DMS153 (cell line): ENCODE measurements around the gene TMUB1.

Source experiments
- DNase-seq: peaks from one replicate; lab custom pipeline; 2025; lab: John Stamatoyannopoulos, UW

TMUB1 gene

DNA sequence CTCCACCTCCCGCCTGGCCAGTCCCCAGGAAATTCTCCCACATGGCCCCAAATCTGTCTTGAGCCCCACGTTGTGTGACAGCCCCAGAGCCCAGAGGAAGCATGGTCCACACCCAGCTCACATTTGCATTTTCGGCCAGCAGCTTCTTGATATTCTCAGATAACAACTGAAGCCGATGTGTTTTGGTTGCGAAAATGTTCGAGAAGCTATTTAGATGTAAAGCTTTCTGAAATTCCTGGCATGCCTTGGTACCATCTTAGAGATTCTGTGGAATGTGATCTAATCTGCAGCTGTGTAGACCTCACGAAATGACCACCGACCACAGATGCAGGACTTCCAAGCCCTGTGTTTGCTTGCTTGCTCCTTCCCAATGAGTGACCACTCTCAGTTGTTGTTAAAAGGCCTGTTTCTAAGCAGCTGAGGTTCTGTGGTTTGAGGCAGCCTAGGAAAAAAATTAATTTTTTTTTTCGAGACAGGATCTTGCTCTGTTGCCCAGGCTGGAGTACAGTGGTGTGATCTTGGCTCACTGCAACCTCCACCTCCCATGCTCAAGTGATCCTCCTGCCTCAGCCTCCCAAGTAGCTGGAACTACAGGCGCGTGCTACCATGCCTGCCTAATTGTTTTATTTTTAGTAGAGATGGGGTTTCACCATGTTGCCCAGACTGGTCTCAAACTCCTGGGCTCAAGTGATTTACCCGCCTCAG lies 15.1 kb downstream of the TMUB1 start:
- DNase-seq = no peak

DNA sequence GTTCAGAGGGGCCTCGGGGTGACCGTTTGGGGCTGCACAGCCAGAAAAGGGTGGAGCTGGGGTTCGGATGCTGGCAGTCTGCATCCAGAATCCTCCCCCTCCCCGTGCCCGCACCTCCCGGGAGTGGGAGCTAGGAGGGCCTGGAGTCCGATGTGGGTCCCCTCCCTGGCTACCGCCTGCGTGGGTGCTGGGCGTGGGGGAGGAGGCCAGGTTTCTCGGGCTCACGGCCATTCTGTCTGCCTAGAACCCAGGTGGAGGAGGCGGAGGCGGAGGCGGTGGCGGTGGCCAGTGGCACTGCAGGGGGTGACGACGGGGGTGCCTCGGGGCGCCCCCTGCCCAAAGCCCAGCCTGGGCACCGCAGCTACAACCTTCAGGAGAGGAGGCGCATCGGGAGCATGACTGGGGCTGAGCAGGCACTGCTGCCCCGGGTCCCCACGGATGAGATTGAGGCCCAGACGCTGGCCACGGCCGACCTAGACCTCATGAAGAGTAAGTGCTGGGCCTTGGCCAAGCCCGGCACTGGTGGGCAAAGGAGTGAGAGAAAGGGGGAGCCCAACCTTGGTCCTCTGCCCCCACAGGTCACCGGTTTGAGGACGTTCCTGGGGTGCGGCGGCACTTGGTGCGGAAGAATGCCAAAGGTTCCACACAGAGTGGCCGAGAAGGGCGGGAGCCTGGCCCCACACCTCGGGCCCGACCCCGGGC lies 16.9 kb downstream of the TMUB1 start:
- no peak for DNase-seq

DNA sequence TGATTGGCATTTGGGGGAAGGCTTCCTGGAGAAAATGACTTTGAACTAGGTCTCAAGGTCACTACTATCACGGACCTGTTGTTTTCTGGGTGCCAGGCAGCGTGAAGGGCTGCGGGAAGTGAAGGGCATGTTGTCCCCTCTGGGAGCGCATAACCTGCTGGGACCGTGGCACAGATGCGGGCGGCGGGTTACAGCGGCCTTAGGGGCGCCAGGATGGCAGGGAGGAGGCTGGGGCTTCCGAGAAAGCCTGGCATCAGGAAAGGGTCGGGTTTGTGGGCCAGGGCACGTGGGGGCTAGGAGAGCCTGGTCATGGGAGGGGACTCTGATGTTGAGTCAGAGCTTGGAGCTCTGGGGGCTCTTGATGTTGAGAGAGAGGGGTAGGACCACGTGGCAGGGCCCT lies 17.8 kb downstream of the TMUB1 start:
- no peak for DNase-seq

DNA sequence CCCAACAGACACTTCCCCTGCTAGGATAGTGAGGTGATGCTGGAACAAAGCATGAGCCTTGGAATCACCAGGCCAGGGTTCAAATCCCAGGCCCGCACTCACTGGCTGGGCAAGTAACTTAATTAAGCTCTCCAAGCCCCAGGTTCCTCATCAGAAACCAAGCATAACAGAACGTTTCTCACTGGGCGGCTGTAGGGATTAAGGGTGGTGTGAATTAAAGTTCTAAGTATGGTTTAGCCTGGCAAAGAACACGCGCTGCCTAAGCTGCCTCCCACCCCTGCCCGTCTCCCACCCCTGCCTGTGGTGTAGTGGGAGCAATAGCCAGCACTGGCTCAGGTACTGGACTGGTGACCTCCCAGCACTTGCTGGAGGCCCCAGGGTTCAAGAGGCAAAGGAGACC lies 18.3 kb downstream of the TMUB1 start:
- DNase-seq = no peak

DNA sequence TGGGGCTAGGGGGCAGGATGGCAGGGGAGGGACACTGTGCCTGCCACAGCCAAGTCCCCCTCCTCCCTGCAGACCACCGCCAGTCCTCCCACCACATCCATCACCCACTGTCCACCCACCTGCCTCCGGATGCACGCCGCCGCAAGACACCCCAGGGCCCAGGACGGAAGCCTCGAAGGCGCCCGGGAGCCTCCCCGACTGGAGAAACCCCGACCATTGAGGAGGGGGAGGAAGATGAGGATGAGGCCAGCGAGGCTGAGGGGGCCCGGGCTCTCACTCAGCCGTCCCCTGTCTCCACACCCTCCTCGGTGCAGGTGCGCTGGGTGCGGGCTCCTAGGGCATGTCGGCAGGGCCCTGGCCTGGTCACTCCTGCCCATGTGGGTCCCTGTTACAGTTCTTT lies 18.8 kb downstream of the TMUB1 start:
- no peak for DNase-seq

DNA sequence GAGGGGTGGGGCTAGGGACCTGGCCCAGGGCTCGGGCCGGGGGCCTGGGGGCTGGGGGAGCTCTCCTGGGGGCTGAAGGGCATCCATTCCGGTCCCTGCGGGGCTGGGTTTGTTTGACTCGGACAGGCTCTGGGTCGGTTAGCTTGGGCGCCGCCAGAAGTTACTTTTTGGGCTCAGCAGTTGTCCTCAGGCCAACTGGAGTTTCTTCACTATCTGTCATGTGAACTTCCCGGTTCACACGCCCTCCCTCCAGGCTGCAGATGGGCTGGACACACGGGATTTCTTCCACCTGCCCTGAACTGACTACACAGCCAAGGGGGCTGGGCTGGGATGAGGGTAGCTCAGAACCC lies 20.1 kb downstream of the TMUB1 start:
- DNase-seq = no peak

DNA sequence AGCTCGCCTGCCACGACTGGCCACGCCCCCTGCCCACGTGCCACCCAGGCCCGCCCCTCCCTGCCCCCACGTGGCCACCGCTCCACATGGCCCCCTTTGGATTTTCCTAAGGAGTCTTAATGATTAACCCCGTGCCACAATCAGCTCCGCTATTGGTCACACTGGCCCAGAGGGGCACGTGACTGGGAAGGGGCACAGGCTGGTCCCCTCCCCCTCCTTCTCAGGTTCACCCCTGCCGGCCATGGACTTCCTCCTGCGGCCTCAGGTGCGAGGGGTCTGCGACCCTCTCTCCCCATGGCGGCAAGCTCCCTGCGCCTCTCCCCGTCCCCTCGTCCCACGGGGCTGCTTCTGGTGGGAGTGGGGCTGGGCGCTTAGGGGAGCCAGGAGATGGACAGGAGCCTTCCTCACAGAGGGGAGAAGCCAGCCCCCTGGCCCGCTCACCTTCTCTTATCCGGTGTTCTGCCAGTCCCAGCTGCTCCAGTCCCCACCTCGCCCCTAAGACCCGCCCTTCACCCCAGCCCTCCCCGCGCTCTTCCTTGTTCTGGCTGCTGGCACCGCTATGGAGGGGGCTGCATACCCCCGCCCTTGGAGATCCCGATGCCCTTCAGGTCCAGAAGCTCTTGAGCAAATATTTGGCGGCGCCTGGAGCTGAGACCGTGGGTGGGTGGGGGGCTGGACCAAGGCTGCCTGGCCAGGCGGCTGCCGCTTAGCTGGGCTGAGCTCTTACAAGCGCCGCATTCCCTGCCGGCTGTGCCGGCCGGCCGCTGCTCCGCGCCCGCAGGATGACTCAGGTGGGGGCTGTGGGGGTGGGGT lies 20.7 kb downstream of the TMUB1 start:
- peak; percentile 1 for DNase-seq

DNA sequence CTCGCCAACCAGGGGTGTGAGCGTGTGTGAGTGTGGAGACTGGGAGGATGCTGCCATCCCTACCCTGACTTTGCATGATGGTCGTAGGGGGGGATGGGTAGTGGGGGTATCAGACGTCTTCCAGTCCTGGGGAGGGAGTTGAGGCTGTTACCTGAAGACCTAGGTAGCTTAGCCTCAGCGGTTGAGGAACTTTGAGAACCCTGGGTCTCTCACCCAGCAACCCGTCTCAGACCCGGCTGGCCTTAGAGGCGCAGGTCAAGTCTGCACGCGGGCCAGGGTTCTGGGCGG lies 21.2 kb downstream of the TMUB1 start:
- no peak for DNase-seq

DNA sequence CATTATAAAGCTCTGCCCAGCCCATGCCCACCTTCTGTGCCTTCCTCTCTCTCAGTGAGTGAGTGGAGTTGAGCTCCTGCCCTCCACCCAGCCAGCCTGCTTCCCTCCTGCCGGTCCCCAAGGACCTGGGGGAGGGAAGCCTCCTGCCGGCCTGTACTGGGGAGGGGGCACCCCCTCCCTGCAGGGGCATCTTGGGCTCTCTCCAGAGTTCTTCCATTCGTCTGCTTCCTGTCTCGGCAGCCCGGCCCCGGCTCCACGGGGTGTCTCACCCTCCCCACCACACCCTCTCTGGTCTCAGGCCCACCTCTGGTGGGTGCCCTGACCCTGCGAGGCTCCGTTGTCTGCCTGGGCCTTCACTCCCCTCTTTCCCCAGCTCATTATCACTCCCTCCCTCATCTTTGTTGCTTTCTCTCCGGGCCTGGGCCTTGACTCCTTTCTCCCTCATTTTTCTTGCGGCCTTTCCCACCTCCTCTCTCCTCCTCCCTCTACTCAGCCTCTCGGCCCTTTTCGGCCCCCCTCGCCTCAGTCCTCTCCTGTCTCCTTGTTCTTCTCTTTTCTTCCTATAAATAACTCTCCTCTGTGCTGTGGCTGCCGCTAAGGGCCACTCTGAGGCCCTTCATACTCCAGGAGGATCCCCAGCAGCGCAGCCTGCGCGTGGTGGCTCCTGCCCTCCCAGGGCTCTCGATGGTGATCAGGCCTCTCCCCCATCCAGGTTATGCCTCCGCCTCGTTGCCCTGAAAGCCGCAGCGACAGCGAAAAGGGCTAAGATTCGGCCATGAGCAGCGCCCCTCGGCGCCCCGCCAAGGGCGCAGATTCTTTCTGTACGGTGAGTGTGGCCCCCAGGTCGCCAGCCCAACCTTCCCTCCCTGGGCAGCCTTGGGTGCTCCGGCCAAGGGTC lies 21.8 kb downstream of the TMUB1 start:
- no peak for DNase-seq

DNA sequence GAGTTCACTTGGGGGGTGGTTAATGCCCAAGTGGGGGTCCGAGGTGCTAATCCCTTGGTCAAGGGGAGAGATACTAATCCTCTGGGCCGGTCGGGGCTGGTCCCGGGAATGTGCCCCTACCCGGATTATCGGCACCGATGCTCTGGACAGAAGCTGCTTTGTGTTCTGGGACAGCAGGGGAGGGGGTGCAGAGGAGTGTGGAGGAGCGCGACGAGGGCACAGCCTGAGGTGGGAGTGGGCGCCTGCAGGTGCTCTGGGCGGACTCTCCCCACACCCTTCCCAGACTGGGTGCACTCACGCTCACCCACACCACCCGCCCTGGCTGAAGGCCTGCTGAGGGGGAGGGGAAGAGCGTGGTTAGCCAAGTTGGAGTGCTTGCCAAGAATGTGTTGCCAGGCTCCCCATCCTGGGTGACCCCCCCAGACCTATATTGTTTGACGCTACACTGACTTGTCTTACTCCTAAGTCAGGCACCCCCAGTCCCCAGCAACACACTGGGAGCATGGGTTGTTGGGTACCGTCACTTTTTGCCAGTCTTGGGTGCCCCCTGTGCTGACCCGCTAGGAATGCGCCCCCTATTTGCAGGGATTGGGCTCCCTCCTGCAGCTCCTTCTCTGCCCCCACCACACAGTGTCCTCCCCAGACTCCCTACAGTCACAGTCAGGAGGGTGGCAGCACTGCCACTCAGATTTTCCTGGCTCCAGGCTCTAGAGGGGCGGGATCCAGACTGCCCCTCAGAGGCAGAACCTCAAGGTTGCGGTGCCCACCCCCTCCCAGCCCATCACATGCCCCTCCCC lies 22.7 kb downstream of the TMUB1 start:
- no peak for DNase-seq

DNA sequence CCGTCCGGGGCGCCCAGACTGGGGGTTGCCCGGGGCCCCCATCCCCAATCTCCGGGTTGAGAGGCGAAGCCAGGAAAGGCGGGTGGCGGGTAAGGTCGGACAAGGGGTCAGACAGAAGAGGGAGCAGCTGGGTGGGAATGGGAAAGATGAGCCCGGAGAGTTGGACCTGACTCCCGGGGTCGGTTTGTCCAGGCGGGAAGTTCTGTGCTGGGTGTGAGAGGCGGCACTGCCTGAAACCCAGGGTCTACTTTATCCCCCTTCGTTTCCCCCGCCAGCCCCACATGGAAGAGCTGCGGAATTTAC lies 23.2 kb downstream of the TMUB1 start:
- DNase-seq = no peak

DNA sequence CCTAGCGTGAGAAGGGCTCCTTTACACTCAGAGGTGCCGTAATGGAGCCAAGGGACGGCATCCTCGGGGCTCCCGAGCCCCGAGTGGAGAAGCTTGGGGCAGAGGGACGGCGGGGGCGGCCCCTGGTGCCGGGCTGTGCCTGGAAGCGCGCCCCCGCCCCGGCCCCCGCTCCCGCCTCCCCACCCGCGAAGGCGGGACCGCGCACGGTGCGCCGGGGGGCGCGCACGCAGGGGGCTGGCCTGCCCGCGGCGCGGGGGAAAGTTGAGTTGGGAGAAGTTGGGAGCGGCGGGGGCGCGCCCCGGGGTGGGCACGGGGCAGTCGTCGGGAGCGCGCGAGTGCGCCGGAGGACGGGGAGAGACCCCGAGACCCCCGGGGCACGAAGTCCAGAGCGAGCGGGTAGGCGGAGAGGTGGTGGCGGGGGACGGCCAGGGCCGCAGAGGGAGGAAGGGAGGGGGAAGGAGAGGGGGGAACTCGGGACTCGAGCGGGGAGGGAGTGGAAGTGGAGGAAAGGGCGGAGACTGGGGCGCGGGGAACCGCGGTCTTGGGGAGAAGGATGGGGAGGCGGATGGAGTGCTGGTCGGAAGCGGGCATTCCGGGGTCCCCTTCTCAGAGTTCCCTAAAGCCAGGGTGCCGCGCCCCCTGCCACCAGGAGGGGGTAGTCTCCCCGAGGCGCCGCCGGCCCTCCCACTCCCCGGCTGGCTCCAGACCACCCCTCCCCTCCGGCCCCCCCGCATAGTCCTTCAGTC lies 23.8 kb downstream of the TMUB1 start, which contains the start of gene SLC4A2:
TSS of gene SLC4A2 (plus strand) at position 223 of the 746 bp plus-strand sequence. CDS start 2,399 bp downstream, outside the sequence.
- peak; percentile 8 for DNase-seq

DNA sequence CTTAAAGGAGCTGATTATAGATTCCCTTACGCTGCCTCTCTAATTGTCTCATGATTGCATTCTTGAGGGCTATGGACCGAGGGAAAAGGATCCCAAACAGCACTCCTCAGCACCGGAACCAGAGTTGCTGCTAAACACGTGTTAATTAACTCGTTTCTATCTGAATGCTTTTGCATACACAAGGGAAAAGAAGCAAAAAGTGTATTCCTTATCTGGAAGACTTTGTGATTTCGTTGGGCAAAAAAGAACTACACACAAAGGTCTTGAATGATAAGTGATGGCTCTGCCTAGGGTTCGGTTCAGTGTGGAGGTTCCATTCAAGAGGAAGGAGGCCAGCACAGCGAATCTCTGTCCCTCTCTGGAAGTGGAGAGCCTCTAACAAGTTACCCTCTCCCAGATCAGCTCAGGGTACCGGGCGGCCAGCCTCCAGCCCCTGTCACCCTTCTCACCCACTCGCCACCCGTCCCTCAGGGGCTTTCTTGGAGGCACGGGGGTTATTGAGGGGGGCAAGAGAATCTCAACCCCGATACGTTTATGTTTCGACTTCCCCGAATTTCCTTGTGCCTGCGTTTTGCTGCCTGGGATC lies 24.4 kb downstream of the TMUB1 start:
- no peak for DNase-seq

DNA sequence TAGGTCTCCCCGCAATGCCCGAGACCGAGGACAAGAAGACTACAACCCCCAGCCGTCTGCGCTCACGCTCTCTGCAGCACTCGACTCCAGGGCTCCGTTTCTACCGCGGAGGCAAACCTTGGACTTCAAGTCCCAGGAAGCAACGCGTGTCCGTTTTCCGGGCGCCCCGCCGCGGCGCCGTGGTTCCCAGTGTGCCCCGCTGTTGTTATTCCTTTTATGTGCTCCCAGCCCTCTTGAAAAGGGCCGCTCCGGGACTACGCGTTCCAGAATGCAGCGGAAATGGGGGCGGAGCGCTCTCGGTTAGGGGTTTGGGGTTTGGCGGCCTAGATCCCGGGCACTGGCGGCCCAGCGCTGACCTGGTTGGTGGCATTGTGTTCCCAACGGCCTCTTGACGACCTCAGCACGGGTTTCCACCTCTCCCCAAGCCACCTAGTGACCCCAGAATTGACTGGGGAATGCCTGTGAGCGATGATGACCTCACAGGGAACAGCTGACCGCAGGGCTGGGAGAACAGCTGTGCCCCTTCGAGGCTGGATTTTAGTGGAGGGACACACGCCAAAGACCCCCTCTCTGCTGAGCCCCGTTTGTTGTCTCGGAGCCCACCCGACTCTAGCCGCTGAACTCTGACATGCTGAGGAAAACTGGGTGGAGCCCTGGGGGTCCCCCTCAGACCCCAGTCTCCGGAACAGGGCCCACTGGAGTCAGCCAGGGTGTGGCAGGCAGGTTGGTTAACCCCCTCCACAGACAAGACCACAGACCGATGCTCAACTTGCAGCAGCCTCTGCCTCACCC lies 25.1 kb downstream of the TMUB1 start:
- peak; percentile 100 for DNase-seq

DNA sequence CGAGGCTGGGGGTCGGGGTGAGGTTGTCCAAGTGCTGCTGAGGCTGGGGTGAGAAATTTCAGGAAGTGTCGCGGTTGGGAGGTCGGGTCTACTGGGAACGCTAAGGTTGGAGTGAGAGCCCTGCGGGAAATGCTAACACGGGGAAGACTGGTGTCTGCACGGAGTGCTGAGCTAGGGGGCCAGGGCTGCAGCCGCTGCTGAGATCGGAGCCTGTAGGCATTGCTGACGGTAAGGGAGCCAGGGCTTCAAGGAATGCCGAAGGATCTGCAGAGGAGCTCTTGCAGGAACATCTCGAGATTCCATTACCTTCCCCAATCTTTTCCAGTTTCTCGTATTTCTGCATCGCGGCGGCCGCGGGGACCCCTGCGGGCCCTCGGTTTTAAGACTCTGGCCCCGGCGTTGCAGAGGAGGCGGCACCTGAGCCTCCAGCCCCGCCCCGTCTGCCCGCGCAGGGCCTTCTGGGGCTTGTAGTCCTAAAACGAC lies 25.7 kb downstream of the TMUB1 start, which contains the start of gene CDK5:
TSS of gene CDK5 (minus strand) at position 392 of the 483 bp plus-strand sequence. CDS start at position 343, 49 bp downstream.
- no peak for DNase-seq

DNA sequence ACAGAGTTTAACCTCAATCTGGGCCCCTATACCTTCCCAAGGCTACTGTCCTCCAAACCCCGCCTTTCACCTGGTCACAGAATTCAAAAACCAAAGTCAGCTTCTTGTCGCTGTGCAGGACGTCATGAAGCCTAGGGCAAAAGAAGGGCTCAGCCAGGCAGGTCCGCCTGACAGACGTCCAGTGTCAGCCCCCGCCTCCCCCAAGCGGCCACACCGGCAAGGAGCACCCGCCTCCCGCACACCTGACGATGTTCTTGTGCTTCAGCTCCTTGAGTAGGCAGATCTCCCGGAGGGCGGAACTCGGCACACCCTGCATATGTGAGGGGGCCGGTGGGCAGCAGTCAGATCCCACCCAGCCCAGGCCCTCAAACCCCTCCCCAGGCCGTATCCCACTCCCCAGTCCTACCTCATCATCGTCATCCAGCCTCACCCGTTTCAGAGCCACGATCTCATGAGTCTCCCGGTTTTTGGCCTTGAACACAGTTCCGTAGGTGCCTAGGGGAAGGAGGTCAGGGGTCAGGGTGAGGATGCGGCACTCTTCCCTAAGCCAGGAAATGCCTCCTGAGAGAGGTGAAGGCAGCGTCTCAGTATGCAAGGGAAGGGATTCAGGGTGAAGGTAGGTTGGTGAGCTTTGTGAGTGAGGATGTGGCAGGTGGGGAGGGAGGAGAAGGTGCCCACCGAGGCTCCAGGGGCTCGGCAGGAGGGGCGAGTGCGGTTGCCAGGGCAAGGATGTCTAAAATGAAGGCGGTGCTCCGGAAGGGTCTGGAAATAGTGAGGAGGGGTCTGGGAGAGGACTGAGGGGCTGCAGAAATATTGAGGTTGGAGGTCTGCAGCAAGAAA lies 26.4 kb downstream of the TMUB1 start:
- DNase-seq = no peak

DNA sequence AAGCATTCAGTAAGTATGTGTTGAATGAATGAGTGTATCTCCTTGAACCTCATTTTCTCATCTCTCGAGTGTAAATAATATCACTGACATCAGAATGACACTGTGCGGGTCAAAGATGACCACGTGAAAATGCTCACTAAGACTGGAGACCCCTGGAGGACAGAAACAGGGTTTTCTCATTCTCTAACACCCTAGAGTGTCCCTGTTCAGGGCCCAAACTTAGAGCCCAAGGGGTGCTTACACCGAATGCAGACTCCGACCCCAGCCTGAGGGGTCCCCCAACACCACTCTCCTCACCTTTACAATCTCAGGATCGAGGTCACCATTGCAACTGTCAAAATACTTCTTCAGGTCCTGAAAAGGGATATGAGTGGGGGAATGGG lies 27.0 kb downstream of the TMUB1 start:
- DNase-seq = no peak

DNA sequence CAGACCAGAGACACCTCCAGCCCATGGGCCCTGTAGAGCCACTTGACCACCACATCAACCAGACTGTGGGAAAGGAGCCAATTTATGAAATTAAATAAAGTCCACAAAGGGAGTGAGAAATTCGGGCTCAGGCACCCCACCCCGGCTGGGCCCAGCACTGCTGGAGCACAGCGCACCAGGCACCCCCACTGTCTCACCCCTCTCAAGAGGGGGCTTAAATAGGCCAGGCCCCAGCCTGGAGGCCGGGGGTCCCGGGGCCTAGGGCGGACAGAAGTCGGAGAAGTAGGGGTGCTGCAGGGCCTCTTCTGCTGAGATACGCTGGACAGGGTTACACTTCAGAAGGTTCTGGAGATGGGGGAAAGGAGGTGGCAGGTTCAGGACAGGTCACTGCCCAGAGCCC lies 29.5 kb downstream of the TMUB1 start:
- no peak for DNase-seq
